HG02943 (cell line): ENCODE data around the gene CTBP1.
"Not testable (repeated sequence)": the region's sequence is repeated elsewhere in the genome, so short reads cannot be mapped to it uniquely, and the experiment has no call there.

Source experiments
- ATAC-seq: cut with Tn5 transposase; IDR thresholded peaks from one replicate; pipeline ENCODE4 v1.9.1; 2021; ENCODE audit warnings: mild to moderate bottlenecking, low read depth, moderate library complexity; ENCODE audit not compliant: unreplicated experiment

CTBP1 gene

GRCh38 chr4:1248245-1249147, at the start of gene CTBP1:
CTBP1 (minus strand) TSS chr4:1249130; CDS start chr4:1241331, 7,799 bp downstream.
- ATAC-seq: peak; percentile 38

DNA sequence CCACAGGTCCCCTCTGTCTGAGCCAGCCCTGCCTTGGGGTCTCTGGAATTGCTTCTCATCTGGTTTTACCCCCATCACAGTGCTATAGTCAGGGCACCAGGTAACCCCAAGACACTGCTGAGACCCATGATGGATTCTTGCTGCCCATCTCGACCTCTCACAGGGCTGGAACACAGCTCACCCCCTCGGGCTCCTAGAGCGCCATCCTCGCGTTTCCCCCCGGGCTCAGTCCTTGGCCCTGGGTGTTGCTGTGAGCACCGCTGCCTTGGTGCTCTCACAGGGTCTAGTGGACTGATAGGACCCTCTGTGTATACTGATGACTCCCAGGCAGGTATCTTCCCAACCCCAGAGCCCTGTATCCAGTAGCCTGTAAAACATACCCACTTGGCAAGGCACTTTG, 49.5 kb upstream of the CTBP1 start:
- ATAC-seq: no peak

DNA sequence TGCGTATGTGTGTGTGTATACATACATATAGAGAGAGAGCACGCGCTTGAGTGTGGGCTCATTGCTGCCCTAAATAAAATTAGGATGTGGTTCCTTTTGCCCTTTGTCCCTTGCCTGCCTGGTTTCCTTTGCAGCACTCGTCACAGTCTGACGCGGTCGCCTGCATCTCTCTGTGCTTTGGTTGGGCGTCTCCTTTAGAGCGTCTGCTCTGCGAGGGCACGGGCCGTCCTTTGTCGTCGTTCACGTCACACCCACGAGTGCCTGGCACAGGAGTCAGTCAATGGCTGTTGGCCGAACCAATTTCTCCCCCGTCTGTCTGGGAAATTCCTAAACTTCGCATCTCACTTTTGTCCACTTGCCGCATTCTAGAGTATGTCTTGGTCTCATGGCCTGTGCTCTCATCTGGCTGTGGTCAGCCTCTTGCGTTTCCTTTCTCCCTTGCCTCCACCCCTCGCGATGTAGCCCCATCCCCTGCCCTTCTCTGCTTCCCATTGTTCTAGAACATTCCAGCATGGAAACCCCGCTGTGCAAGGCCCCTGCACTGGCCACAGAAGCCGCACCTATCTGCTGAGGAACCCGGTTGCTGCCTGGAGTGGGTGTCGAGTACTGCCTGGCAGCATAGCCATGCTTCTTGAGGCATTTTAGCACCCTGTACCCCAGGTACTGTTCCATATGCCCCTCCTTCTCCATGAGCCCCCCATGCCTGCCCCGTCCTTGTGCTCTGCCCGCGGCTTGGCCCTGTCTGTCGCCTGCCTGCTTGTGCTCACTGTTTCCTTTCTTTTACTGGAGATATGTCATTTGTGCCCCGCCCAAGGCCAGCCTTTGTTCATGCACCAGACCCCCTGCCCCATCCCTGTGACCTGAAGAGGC, 48.8 kb upstream of the CTBP1 start:
- ATAC-seq: no peak

DNA sequence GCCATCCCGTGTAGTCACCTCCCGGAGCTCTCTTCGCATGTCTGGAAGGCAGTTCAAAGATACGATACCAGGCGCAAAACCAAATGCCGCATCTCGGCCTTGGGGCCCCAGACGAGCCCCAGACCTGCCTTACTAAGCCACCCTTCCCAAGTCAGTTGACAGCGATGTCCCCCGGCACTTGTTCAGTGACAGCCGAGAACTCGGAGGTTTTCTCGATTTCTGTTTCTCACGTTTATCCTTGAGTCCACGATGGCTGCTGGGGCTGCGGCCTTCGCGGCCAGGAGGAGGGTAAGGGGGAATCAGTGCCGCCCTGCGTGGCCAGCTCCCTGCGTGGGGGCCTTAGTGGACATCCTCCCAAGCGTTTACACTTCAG, 48.1 kb upstream of the CTBP1 start:
- ATAC-seq: no peak

- no peak for ATAC-seq
These were observed 47.5 kb upstream of the CTBP1 start for GRCh38 chr4:1296324-1297022.

DNA sequence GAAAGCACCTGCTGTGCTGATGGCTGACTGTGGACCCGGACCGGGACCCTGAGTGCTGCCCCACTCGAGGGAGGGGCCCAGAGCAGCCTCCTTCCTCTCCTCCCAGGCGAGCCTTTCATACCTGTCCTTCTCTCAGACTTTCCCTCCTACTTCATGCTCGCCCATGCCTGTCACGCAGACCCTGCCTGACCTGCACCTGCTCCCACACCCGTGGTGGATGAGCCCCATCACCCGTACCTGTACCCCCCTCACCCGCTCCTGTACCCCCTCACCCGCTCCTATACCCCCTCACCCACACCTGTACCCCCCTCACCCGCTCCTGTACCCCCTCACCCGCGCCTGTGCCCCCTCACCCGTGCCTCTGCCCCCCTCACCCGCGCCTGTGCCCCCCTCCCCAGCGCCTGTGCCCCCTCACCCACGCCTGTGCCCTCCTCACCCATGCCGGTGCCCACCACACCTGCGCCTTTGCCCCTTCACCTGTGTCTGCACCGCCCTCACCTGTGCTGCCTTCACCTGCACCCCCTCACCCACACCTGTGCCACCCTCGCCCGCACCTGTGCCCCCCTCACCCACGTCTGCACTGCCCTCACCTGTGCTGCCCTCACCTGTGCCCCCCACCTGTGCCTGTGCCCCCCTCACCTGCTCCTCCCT, 46.6 kb upstream of the CTBP1 start:
- ATAC-seq: no peak

- no peak for ATAC-seq
These were observed 46.0 kb upstream of the CTBP1 start for GRCh38 chr4:1294891-1295290.

DNA sequence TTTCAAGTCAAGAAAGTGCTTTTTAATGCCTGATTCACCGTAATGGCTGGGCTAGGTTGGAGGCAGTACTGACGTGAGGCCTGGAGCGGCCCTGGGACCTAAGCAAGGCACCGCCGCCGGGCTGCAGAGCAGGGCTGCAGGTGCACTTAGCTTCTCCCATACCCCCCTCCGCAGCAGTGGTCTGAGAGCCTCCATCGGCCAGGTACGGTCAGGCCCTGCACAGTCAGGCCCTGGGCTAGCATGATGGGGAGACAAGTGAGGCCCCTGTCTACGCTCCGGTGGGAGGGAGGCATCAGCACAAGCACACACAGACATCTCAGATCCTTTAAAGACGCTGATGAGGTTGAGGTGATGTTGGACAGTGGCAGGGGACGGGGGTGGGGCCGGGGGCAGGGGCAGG, 45.5 kb upstream of the CTBP1 start:
- no peak for ATAC-seq

- no peak for ATAC-seq
These were observed 45.1 kb upstream of the CTBP1 start for GRCh38 chr4:1293991-1294390.

- ATAC-seq: no peak
These were observed 44.6 kb upstream of the CTBP1 start for GRCh38 chr4:1293531-1293941.

GRCh38 chr4:1292703-1293011, 43.7 kb upstream of the CTBP1 start:
- ATAC-seq: not testable (repeated sequence)

GRCh38 chr4:1291996-1292702, 43.2 kb upstream of the CTBP1 start:
- no peak for ATAC-seq

- ATAC-seq: no peak
These were observed 42.2 kb upstream of the CTBP1 start for GRCh38 chr4:1291091-1291490.

- ATAC-seq: peak; percentile 14
These were observed 41.4 kb upstream of the CTBP1 start for GRCh38 chr4:1290165-1290977.

DNA sequence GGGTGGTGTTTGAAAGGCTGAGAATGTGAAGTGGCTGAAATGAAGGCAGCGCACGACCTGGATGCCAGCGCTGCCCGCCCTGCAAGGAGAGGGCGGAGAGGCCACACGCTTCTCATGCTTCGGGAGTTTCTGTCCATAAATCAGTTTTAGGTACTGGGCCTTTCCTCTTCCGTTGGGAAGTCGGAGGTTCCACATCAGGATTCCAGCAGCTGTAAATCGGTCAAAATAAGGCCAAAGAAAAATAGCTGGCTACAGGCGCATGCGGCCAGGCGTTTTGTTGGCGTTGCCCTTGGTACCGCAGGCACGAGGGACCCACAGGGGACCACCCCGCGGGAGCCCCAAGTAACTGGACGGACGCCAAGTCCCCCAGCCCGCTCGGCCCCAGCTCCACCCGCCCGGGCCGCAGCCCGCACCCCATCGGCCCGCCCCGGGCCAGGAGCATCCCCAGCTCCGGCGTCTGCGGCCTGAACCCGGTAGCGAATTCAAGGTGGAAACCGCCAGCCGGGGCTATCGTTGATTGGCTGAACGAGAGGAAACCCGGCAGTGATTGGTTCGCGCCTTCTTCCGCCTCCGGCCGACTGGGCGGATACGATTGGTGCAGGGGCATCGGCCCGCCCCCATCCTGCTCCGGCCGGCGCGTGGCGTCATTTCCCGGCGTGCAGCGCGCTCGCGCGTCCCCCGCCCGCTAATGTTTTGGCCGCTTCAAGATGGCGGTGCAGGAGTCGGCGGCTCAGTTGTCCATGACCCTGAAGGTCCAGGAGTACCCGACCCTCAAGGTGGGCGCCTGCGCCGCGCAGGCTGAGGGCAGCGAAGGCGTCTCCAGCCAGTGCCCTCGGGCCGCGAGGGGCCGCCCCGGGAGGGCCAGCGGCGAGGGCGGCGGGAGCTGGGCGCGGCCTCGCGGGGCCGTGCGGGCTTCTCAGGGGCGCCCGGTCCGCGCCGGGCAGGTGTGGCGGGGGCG, 40.6 kb upstream of the CTBP1 start, which contains the start of gene MAEA:
TSS of gene MAEA (plus strand) at position 685 of the 958 bp plus-strand sequence. CDS start at position 708, 23 bp downstream.
- ATAC-seq: peak; percentile 92

DNA sequence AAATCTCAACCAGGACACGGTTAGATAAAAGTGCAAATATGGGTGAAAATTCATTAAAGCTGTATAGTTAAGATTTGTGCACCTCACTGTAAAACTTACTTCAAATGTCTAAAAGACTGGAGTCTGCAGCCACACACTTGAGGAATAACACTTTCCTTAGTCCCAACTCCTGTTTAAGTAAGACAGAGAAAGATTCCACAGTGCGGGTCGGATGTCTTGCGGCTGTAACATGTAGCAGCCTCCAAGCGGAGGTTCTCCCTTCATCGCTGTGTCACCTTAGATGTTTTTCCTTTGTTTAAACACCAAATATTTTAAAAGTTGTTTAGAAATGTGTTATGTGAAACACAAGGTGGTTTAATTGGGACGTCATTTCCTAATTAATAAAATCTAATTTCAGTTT, 39.9 kb upstream of the CTBP1 start:
- no peak for ATAC-seq

- ATAC-seq: no peak
These were observed 37.0 kb upstream of the CTBP1 start for GRCh38 chr4:1285790-1286553.
